Panc1 (cell line): ENCODE results near the gene DSCAML1.

ENCODE experiments used
- SIN3A ChIP-seq: IDR thresholded peaks from 2 replicates; pipeline ENCODE4 v1.6.1; 2012; ENCODE audit warnings: low read depth, mild to moderate bottlenecking, low read length, moderate library complexity, borderline replicate concordance; ENCODE audit not compliant: insufficient read depth
- TF ChIP-seq, protein P1 (sequence below): fragments of 450-650 bp; IDR thresholded peaks from 2 replicates; pipeline ENCODE4 v1.5.1; 2017; ENCODE audit warnings: mild to moderate bottlenecking
- TF ChIP-seq, protein P2 (sequence below), 2 experiments: IDR thresholded peaks; 2 replicates each; pipeline ENCODE4 v1.6.1; 2011 to 2012; ENCODE audit warnings: low read depth in 2 of 2, control low read depth in 1 of 2, low read length in 1 of 2, mild to moderate bottlenecking in 1 of 2, moderate library complexity in 1 of 2; ENCODE audit not compliant: insufficient read depth in 1 of 2

GRCh38 chr11:117546431-117547194 lies 250.4 kb downstream of the DSCAML1 start:
- TF ChIP-seq, protein P1, sequence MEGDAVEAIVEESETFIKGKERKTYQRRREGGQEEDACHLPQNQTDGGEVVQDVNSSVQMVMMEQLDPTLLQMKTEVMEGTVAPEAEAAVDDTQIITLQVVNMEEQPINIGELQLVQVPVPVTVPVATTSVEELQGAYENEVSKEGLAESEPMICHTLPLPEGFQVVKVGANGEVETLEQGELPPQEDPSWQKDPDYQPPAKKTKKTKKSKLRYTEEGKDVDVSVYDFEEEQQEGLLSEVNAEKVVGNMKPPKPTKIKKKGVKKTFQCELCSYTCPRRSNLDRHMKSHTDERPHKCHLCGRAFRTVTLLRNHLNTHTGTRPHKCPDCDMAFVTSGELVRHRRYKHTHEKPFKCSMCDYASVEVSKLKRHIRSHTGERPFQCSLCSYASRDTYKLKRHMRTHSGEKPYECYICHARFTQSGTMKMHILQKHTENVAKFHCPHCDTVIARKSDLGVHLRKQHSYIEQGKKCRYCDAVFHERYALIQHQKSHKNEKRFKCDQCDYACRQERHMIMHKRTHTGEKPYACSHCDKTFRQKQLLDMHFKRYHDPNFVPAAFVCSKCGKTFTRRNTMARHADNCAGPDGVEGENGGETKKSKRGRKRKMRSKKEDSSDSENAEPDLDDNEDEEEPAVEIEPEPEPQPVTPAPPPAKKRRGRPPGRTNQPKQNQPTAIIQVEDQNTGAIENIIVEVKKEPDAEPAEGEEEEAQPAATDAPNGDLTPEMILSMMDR: no peak
- TF ChIP-seq, protein P2, sequence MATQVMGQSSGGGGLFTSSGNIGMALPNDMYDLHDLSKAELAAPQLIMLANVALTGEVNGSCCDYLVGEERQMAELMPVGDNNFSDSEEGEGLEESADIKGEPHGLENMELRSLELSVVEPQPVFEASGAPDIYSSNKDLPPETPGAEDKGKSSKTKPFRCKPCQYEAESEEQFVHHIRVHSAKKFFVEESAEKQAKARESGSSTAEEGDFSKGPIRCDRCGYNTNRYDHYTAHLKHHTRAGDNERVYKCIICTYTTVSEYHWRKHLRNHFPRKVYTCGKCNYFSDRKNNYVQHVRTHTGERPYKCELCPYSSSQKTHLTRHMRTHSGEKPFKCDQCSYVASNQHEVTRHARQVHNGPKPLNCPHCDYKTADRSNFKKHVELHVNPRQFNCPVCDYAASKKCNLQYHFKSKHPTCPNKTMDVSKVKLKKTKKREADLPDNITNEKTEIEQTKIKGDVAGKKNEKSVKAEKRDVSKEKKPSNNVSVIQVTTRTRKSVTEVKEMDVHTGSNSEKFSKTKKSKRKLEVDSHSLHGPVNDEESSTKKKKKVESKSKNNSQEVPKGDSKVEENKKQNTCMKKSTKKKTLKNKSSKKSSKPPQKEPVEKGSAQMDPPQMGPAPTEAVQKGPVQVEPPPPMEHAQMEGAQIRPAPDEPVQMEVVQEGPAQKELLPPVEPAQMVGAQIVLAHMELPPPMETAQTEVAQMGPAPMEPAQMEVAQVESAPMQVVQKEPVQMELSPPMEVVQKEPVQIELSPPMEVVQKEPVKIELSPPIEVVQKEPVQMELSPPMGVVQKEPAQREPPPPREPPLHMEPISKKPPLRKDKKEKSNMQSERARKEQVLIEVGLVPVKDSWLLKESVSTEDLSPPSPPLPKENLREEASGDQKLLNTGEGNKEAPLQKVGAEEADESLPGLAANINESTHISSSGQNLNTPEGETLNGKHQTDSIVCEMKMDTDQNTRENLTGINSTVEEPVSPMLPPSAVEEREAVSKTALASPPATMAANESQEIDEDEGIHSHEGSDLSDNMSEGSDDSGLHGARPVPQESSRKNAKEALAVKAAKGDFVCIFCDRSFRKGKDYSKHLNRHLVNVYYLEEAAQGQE (IDR thresholded peaks at IDR 0.05; ENCODE audit: insufficient read depth in 1 of 2, low read depth in 2 of 2, low read length in 1 of 2): no peak
- no peak for TF ChIP-seq SIN3A
